ENCODE results near the gene UBAC2. TPM values are rescaled to one million over a fixed set of nuclear protein-coding genes. Genes with fewer than 3 reads are reported as not detected.
"Not testable (repeated sequence)": the region's sequence is repeated elsewhere in the genome, so short reads cannot be mapped to it uniquely, and the experiment has no call there.

UBAC2 gene
- total RNA-seq, 1 donor from 2014 or later: 87.7 TPM

- Histone ChIP-seq H3F3A (ENCODE audit: low read depth) (no peaks in the 10 kb centered on the region), H4K20me1 (ENCODE audit: low read depth) (peaks cover 48% of the 10 kb centered on the region), H3K9ac (no peak overlapping the region), H3K27ac (no peak overlapping the region), H3K36me3 (no peaks in the 10 kb centered on the region), H2AFZ (replicated peaks) (no peak overlapping the region), H3K79me2 (ENCODE audit: low read depth) (peaks cover 93% of the 10 kb centered on the region), H3K4me2 (no peak overlapping the region), H3K4me3 (no peak overlapping the region), H3K4me1 (peaks cover 3% of the 10 kb centered on the region), H3K27me3 (no peaks in the 10 kb centered on the region), H3K9me3 (ENCODE audit: low read depth) (no peaks in the 10 kb centered on the region)
- H3K9me3 Mint-ChIP-seq: no peaks in the 10 kb centered on the region
- no peaks in the 10 kb centered on the region for H3K27me3 Mint-ChIP-seq (ENCODE audit: insufficient read depth, low read depth)
- H3K4me3 Mint-ChIP-seq: no peak overlapping the region
- DNase-seq (ENCODE audit: low spot score): no peak
- peaks cover 6% of the 10 kb centered on the region for H3K4me1 Mint-ChIP-seq
- H3K36me3 Mint-ChIP-seq: peaks cover 15% of the 10 kb centered on the region
- no peak for TF ChIP-seq EZH2 (IDR thresholded peaks at IDR 0.05)
- no peak for TF ChIP-seq EZH2phosphoT487 (IDR thresholded peaks at IDR 0.05)
- TF ChIP-seq CTCF (IDR thresholded peaks at IDR 0.05): no peak
- no peak overlapping the region for H3K27ac Mint-ChIP-seq
These were observed 30.3 kb downstream of the UBAC2 start for GRCh38 chr13:99230991-99231390.

GRCh38 chr13:99231721-99232120, 31.1 kb downstream of the UBAC2 start:
- Histone ChIP-seq H4K20me1 (ENCODE audit: low read depth) (peaks cover 42% of the 10 kb centered on the region), H3K27me3 (no peaks in the 10 kb centered on the region), H3K9ac (no peak overlapping the region), H3K9me3 (ENCODE audit: low read depth) (no peaks in the 10 kb centered on the region), H3K27ac (no peak overlapping the region), H2AFZ (replicated peaks) (no peak overlapping the region), H3F3A (ENCODE audit: low read depth) (no peaks in the 10 kb centered on the region), H3K4me1 (peaks cover 3% of the 10 kb centered on the region), H3K4me2 (no peak overlapping the region), H3K36me3 (no peaks in the 10 kb centered on the region), H3K79me2 (ENCODE audit: low read depth) (peaks cover 91% of the 10 kb centered on the region), H3K4me3 (no peak overlapping the region)
- Mint-ChIP-seq H3K9me3 (no peaks in the 10 kb centered on the region), H3K36me3 (peaks cover 10% of the 10 kb centered on the region), H3K27ac (no peak overlapping the region), H3K4me1 (peaks cover 6% of the 10 kb centered on the region), H3K27me3 (ENCODE audit: insufficient read depth, low read depth) (no peaks in the 10 kb centered on the region), H3K4me3 (no peak overlapping the region)
- TF ChIP-seq EZH2 (IDR thresholded peaks at IDR 0.05): no peak
- no peak for TF ChIP-seq EZH2phosphoT487 (IDR thresholded peaks at IDR 0.05)
- TF ChIP-seq CTCF (IDR thresholded peaks at IDR 0.05): no peak
- DNase-seq (ENCODE audit: low spot score): no peak

- no peak overlapping the region for H2AFZ ChIP-seq (replicated peaks)
- no peak overlapping the region for H3K27ac Mint-ChIP-seq
- H3F3A ChIP-seq (ENCODE audit: low read depth): no peaks in the 10 kb centered on the region
- peaks cover 4% of the 10 kb centered on the region for H3K4me1 Mint-ChIP-seq
- H3K4me1 ChIP-seq: no peaks in the 10 kb centered on the region
- TF ChIP-seq EZH2phosphoT487 (IDR thresholded peaks at IDR 0.05): no peak
- H3K27me3 ChIP-seq: no peaks in the 10 kb centered on the region
- H3K36me3 ChIP-seq: no peaks in the 10 kb centered on the region
- no peak overlapping the region for H3K4me3 Mint-ChIP-seq
- no peak overlapping the region for H3K9ac ChIP-seq
- H3K4me2 ChIP-seq: no peak overlapping the region
- H3K79me2 ChIP-seq (ENCODE audit: low read depth): peaks cover 31% of the 10 kb centered on the region
- H3K4me3 ChIP-seq: no peak overlapping the region
- peaks cover 5% of the 10 kb centered on the region for H3K9me3 Mint-ChIP-seq
- H4K20me1 ChIP-seq (ENCODE audit: low read depth): peaks cover 7% of the 10 kb centered on the region
- H3K9me3 ChIP-seq (ENCODE audit: low read depth): no peaks in the 10 kb centered on the region
- no peak for DNase-seq (ENCODE audit: low spot score)
- no peaks in the 10 kb centered on the region for H3K27me3 Mint-ChIP-seq (ENCODE audit: insufficient read depth, low read depth)
- no peak overlapping the region for H3K27ac ChIP-seq
- H3K36me3 Mint-ChIP-seq: peaks cover 21% of the 10 kb centered on the region
These were observed 37.5 kb downstream of the UBAC2 start for GRCh38 chr13:99237981-99238662.

GRCh38 chr13:99246100-99246499, 45.4 kb downstream of the UBAC2 start:
- DNase-seq (ENCODE audit: low spot score): no peak
- Mint-ChIP-seq H3K9me3 (peaks cover 5% of the 10 kb centered on the region), H3K4me1 (peaks cover 2% of the 10 kb centered on the region), H3K27ac (no peak overlapping the region), H3K27me3 (ENCODE audit: insufficient read depth, low read depth) (peaks cover 6% of the 10 kb centered on the region), H3K4me3 (no peak overlapping the region), H3K36me3 (peaks cover 29% of the 10 kb centered on the region)
- TF ChIP-seq EZH2 (IDR thresholded peaks at IDR 0.05) (no peak), CTCF (IDR thresholded peaks at IDR 0.05) (no peak)
- H3K9me3 ChIP-seq (ENCODE audit: low read depth): no peaks in the 10 kb centered on the region
- no peaks in the 10 kb centered on the region for H3K4me1 ChIP-seq
- H3K9ac ChIP-seq: no peak overlapping the region
- H3K27ac ChIP-seq: no peak overlapping the region
- H3K27me3 ChIP-seq: no peaks in the 10 kb centered on the region
- peaks cover 16% of the 10 kb centered on the region for H3K36me3 ChIP-seq
- no peaks in the 10 kb centered on the region for H3F3A ChIP-seq (ENCODE audit: low read depth)
- H3K4me2 ChIP-seq: no peak overlapping the region
- no peak overlapping the region for H3K4me3 ChIP-seq
- H4K20me1 ChIP-seq (ENCODE audit: low read depth): no peaks in the 10 kb centered on the region
- H3K79me2 ChIP-seq (ENCODE audit: low read depth): no peaks in the 10 kb centered on the region
- no peak overlapping the region for H2AFZ ChIP-seq (replicated peaks)

- H3K27me3 ChIP-seq; H3K27me3 Mint-ChIP-seq (ENCODE audit: insufficient read depth, low read depth); H3K9me3 Mint-ChIP-seq; H4K20me1 ChIP-seq (ENCODE audit: low read depth); H3K27ac ChIP-seq; H3K79me2 ChIP-seq (ENCODE audit: low read depth); H3F3A ChIP-seq (ENCODE audit: low read depth); H3K4me1 Mint-ChIP-seq; H3K9me3 ChIP-seq (ENCODE audit: low read depth); H3K4me3 ChIP-seq; H2AFZ ChIP-seq (replicated peaks); H3K4me3 Mint-ChIP-seq; H3K36me3 ChIP-seq; DNase-seq (ENCODE audit: low spot score); H3K4me1 ChIP-seq; H3K9ac ChIP-seq; H3K4me2 ChIP-seq; H3K27ac Mint-ChIP-seq: not testable (repeated sequence)
- peaks cover 20% of the 10 kb centered on the region for H3K36me3 Mint-ChIP-seq
These were observed 48.5 kb downstream of the UBAC2 start for GRCh38 chr13:99249178-99249577.

- not testable (repeated sequence) for H3K79me2 ChIP-seq (ENCODE audit: low read depth); H3K27me3 Mint-ChIP-seq (ENCODE audit: insufficient read depth, low read depth); H3K9me3 ChIP-seq (ENCODE audit: low read depth); DNase-seq (ENCODE audit: low spot score); H3K27ac ChIP-seq; H3F3A ChIP-seq (ENCODE audit: low read depth); H3K4me1 Mint-ChIP-seq; H3K36me3 ChIP-seq; H3K4me3 Mint-ChIP-seq; H3K4me1 ChIP-seq; H3K9me3 Mint-ChIP-seq; H3K4me2 ChIP-seq; H3K27ac Mint-ChIP-seq; H4K20me1 ChIP-seq (ENCODE audit: low read depth); H3K9ac ChIP-seq; H3K27me3 ChIP-seq; H2AFZ ChIP-seq (replicated peaks); H3K4me3 ChIP-seq
- peaks cover 20% of the 10 kb centered on the region for H3K36me3 Mint-ChIP-seq
These were observed 49.0 kb downstream of the UBAC2 start for GRCh38 chr13:99249606-99250005.

All from neural progenitor cell (in vitro differentiated cells).